ENCODE data around the gene GABRB2. TPM values are rescaled to one million over a fixed set of nuclear protein-coding genes. Genes with fewer than 3 reads are reported as not detected.

GABRB2 gene
- total RNA-seq, 1 donor from 2014 or later, result not detected

GRCh38 chr5:161295721-161296250, 250.7 kb downstream of the GABRB2 start:
- TF ChIP-seq CTCF (IDR thresholded peaks at IDR 0.05; ENCODE audit: insufficient read depth, low read length, poor library complexity, severe bottlenecking), result no peak
- H3K36me3 ChIP-seq (ENCODE audit: control insufficient read depth, insufficient read depth, low read length), result no peaks in the 10 kb centered on the region
- no peak for DNase-seq (ENCODE audit: low read depth)
- no peaks in the 10 kb centered on the region for H3K27me3 ChIP-seq (ENCODE audit: control insufficient read depth, insufficient read depth, low read length)
- no peak overlapping the region for H3K4me3 ChIP-seq (ENCODE audit: low read depth, low read length)

GRCh38 chr5:161288071-161288470, 258.5 kb downstream of the GABRB2 start:
- H3K4me3 ChIP-seq (ENCODE audit: low read depth, low read length), result no peak overlapping the region
- H3K27me3 ChIP-seq (ENCODE audit: control insufficient read depth, insufficient read depth, low read length), result no peaks in the 10 kb centered on the region
- DNase-seq (ENCODE audit: low read depth), result no peak
- no peaks in the 10 kb centered on the region for H3K36me3 ChIP-seq (ENCODE audit: control insufficient read depth, insufficient read depth, low read length)
- no peak for TF ChIP-seq CTCF (IDR thresholded peaks at IDR 0.05; ENCODE audit: insufficient read depth, low read length, poor library complexity, severe bottlenecking)

GRCh38 chr5:161287436-161287835, 259.1 kb downstream of the GABRB2 start:
- H3K27me3 ChIP-seq (ENCODE audit: control insufficient read depth, insufficient read depth, low read length), result no peaks in the 10 kb centered on the region
- H3K36me3 ChIP-seq (ENCODE audit: control insufficient read depth, insufficient read depth, low read length), result no peaks in the 10 kb centered on the region
- no peak for TF ChIP-seq CTCF (IDR thresholded peaks at IDR 0.05; ENCODE audit: insufficient read depth, low read length, poor library complexity, severe bottlenecking)
- no peak overlapping the region for H3K4me3 ChIP-seq (ENCODE audit: low read depth, low read length)
- DNase-seq (ENCODE audit: low read depth), result no peak

GRCh38 chr5:161286066-161286655, 260.4 kb downstream of the GABRB2 start:
- no peak for TF ChIP-seq CTCF (IDR thresholded peaks at IDR 0.05; ENCODE audit: insufficient read depth, low read length, poor library complexity, severe bottlenecking)
- Histone ChIP-seq H3K4me3 (ENCODE audit: low read depth, low read length) (no peak overlapping the region), H3K27me3 (ENCODE audit: control insufficient read depth, insufficient read depth, low read length) (no peaks in the 10 kb centered on the region), H3K36me3 (ENCODE audit: control insufficient read depth, insufficient read depth, low read length) (no peaks in the 10 kb centered on the region)
- no peak for DNase-seq (ENCODE audit: low read depth)

- no peaks in the 10 kb centered on the region for H3K27me3 ChIP-seq (ENCODE audit: control insufficient read depth, insufficient read depth, low read length)
- H3K36me3 ChIP-seq (ENCODE audit: control insufficient read depth, insufficient read depth, low read length), result no peaks in the 10 kb centered on the region
- H3K4me3 ChIP-seq (ENCODE audit: low read depth, low read length), result no peak overlapping the region
- no peak for DNase-seq (ENCODE audit: low read depth)
- TF ChIP-seq CTCF (IDR thresholded peaks at IDR 0.05; ENCODE audit: insufficient read depth, low read length, poor library complexity, severe bottlenecking), result no peak
Measured at GRCh38 chr5:161284445-161284844, 262.1 kb downstream of the GABRB2 start.

- no peaks in the 10 kb centered on the region for H3K27me3 ChIP-seq (ENCODE audit: control insufficient read depth, insufficient read depth, low read length)
- DNase-seq (ENCODE audit: low read depth), result no peak
- no peak for TF ChIP-seq CTCF (IDR thresholded peaks at IDR 0.05; ENCODE audit: insufficient read depth, low read length, poor library complexity, severe bottlenecking)
- H3K4me3 ChIP-seq (ENCODE audit: low read depth, low read length), result no peak overlapping the region
- H3K36me3 ChIP-seq (ENCODE audit: control insufficient read depth, insufficient read depth, low read length), result no peaks in the 10 kb centered on the region
Measured at GRCh38 chr5:161283296-161283695, 263.2 kb downstream of the GABRB2 start.

Measured in kidney epithelial cell (primary cell).